Osteoblast (primary cell): ENCODE data around the gene BTBD2. TPM values are rescaled to one million over a fixed set of nuclear protein-coding genes. Genes with fewer than 3 reads are reported as not detected.

Experiments
- DNase-seq: peaks from one replicate; pipeline ENCODE4 v3.0.0; 2011; ENCODE audit warnings: low spot score, mixed read lengths; ENCODE audit not compliant: insufficient read length; ENCODE audit errors: missing footprints
- H2AFZ ChIP-seq: 2 replicates; pipeline ENCODE4 v1.6.0; 2011; ENCODE audit warnings: mild to moderate bottlenecking, low read length
- H3K27ac ChIP-seq: 2 replicates; pipeline ENCODE4 v1.5.1; 2011; ENCODE audit warnings: mild to moderate bottlenecking, low read depth, low read length, moderate library complexity
- H3K27me3 ChIP-seq: 2 replicates; pipeline ENCODE4 v1.6.0; 2012; ENCODE audit warnings: mild to moderate bottlenecking, control low read depth, inconsistent platforms, low read length, moderate library complexity; ENCODE audit not compliant: insufficient read depth
- H3K36me3 ChIP-seq: 2 replicates; pipeline ENCODE4 v1.5.1; 2011; ENCODE audit warnings: mild to moderate bottlenecking, low read length, control low read depth, moderate library complexity; ENCODE audit not compliant: insufficient read depth
- H3K4me1 ChIP-seq: 2 replicates; pipeline ENCODE4 v1.5.1; 2011; ENCODE audit warnings: mild to moderate bottlenecking, low read length, control low read depth, moderate library complexity; ENCODE audit not compliant: insufficient read depth
- H3K4me2 ChIP-seq: 2 replicates; pipeline ENCODE4 v1.6.0; 2011; ENCODE audit warnings: mild to moderate bottlenecking, low read length; ENCODE audit not compliant: insufficient read depth
- H3K4me3 ChIP-seq: fragments of 200-600 bp; sonication (generic); 3 replicates; pipeline ENCODE4 v1.5.1; 2012; ENCODE audit warnings: mild to moderate bottlenecking, low read length, inconsistent platforms; ENCODE audit not compliant: insufficient read depth
- H3K79me2 ChIP-seq: 2 replicates; pipeline ENCODE4 v1.6.0; 2012; ENCODE audit warnings: mild to moderate bottlenecking, low read length, control low read depth, inconsistent platforms; ENCODE audit not compliant: insufficient read depth
- H3K9me3 ChIP-seq: 2 replicates; pipeline ENCODE4 v1.5.1; 2011; ENCODE audit warnings: low read depth, low read length, control low read depth
- H4K20me1 ChIP-seq: 2 replicates; pipeline ENCODE4 v1.6.0; 2012; ENCODE audit warnings: mild to moderate bottlenecking, low read length, control low read depth; ENCODE audit not compliant: insufficient read depth
- CTCF ChIP-seq: IDR thresholded peaks from 2 replicates; pipeline ENCODE4 v1.5.1; 2011; ENCODE audit warnings: mild to moderate bottlenecking, low read depth, low read length, moderate library complexity; ENCODE audit errors: extremely low read depth
- total RNA-seq: library from RNA; depleted of rRNA; stranded (reverse); fragments of >200 nt; gene quantifications from 2 replicates; pipeline ENCODE4 v1.2.3, GENCODE V29; 2012

Gene BTBD2
- total RNA-seq, 1 donor, result 57.5 TPM

DNA sequence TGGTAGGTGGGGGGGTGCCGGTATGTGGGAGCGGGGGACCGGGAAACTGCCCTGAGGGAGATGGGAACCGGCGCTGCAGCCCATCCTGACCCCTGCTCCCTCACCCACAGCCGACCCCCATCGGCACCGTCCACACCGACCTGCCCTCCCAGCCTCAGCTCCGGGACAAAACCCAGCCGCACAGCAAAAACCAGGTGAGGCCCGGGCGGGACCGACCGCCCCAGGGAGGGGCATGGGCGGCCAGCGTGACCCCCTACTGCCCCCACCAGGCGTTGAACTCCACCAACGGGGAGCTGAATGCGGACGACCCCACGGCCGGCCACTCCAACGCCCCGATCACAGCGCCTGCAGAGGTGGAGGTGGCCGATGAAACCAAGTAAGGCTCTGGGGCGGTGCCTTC is 35.9 kb downstream of the BTBD2 start:
- H3K27me3 ChIP-seq, result no peaks in the 10 kb centered on the region
- no peak for DNase-seq
- no peaks in the 10 kb centered on the region for H3K9me3 ChIP-seq
- no peaks in the 10 kb centered on the region for H3K4me1 ChIP-seq
- no peak overlapping the region for H3K27ac ChIP-seq
- no peak overlapping the region for H3K4me2 ChIP-seq
- H3K36me3 ChIP-seq, result peaks cover 15% of the 10 kb centered on the region
- H3K79me2 ChIP-seq, result peaks cover 24% of the 10 kb centered on the region
- no peak overlapping the region for H3K4me3 ChIP-seq
- TF ChIP-seq CTCF, result no peak
- H4K20me1 ChIP-seq, result peaks cover 11% of the 10 kb centered on the region
- no peak overlapping the region for H2AFZ ChIP-seq

GRCh38 chr19:1979017-1979416 is 36.5 kb downstream of the BTBD2 start:
- Histone ChIP-seq H2AFZ (no peak overlapping the region), H3K79me2 (peaks cover 30% of the 10 kb centered on the region), H4K20me1 (peaks cover 17% of the 10 kb centered on the region), H3K27ac (no peak overlapping the region), H3K9me3 (no peaks in the 10 kb centered on the region), H3K27me3 (no peaks in the 10 kb centered on the region), H3K36me3 (peaks cover 13% of the 10 kb centered on the region), H3K4me3 (no peak overlapping the region), H3K4me2 (no peak overlapping the region), H3K4me1 (no peaks in the 10 kb centered on the region)
- DNase-seq, result no peak
- TF ChIP-seq CTCF, result no peak

GRCh38 chr19:1978346-1978894 is 37.1 kb downstream of the BTBD2 start:
- no peaks in the 10 kb centered on the region for H3K4me1 ChIP-seq
- H3K4me2 ChIP-seq, result no peak overlapping the region
- H3K79me2 ChIP-seq, result peaks cover 34% of the 10 kb centered on the region
- H3K27ac ChIP-seq, result no peak overlapping the region
- no peaks in the 10 kb centered on the region for H3K9me3 ChIP-seq
- H3K4me3 ChIP-seq, result no peak overlapping the region
- TF ChIP-seq CTCF, result no peak
- no peaks in the 10 kb centered on the region for H3K27me3 ChIP-seq
- H4K20me1 ChIP-seq, result peaks cover 20% of the 10 kb centered on the region
- peaks cover 13% of the 10 kb centered on the region for H3K36me3 ChIP-seq
- DNase-seq, result no peak
- H2AFZ ChIP-seq, result no peak overlapping the region

GRCh38 chr19:1977120-1977519 is 38.4 kb downstream of the BTBD2 start:
- H2AFZ ChIP-seq, result no peak overlapping the region
- DNase-seq, result no peak
- TF ChIP-seq CTCF, result no peak
- no peak overlapping the region for H3K27ac ChIP-seq
- no peaks in the 10 kb centered on the region for H3K27me3 ChIP-seq
- no peaks in the 10 kb centered on the region for H3K9me3 ChIP-seq
- peaks cover 24% of the 10 kb centered on the region for H4K20me1 ChIP-seq
- H3K4me1 ChIP-seq, result no peaks in the 10 kb centered on the region
- H3K36me3 ChIP-seq, result peaks cover 13% of the 10 kb centered on the region
- peaks cover 39% of the 10 kb centered on the region for H3K79me2 ChIP-seq
- no peak overlapping the region for H3K4me2 ChIP-seq
- H3K4me3 ChIP-seq, result no peak overlapping the region
